ENCODE measurements around the gene GRM8. TPM values are rescaled to one million over a fixed set of nuclear protein-coding genes. Genes with fewer than 3 reads are reported as not detected.

The GRM8 gene
- total RNA-seq, 1 experiment from 2014 or later: not detected

DNA sequence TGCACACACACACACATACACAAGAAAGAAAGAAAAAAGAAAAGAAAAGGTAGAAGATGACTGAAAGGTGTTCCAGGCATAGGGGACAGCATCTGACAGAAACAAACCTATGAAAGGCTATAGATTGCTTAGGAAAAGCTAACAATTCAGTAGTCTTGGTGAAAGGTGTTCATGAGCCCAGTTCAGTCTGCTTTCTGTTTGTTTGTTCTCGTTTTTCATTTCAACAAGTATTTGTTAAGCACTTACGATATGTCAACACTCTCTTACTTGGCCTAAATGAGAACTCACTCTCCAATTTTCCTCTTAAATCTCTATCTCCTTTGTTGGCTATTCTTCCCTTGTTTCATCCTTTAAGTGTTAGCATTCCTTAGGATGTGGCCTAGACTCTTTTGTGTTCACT is 133.2 kb downstream of the GRM8 start:
- POLR2A ChIA-PET (ENCODE audit: unreplicated experiment): no interaction called here
- TF ChIP-seq, protein P1, sequence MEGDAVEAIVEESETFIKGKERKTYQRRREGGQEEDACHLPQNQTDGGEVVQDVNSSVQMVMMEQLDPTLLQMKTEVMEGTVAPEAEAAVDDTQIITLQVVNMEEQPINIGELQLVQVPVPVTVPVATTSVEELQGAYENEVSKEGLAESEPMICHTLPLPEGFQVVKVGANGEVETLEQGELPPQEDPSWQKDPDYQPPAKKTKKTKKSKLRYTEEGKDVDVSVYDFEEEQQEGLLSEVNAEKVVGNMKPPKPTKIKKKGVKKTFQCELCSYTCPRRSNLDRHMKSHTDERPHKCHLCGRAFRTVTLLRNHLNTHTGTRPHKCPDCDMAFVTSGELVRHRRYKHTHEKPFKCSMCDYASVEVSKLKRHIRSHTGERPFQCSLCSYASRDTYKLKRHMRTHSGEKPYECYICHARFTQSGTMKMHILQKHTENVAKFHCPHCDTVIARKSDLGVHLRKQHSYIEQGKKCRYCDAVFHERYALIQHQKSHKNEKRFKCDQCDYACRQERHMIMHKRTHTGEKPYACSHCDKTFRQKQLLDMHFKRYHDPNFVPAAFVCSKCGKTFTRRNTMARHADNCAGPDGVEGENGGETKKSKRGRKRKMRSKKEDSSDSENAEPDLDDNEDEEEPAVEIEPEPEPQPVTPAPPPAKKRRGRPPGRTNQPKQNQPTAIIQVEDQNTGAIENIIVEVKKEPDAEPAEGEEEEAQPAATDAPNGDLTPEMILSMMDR (conservative IDR thresholded peaks at IDR 0.05; ENCODE audit: low read depth, low read length): no peak
- TF ChIP-seq EZH2phosphoT487 (IDR thresholded peaks at IDR 0.05; ENCODE audit: borderline replicate concordance, low read length) (no peak), EZH2 (IDR thresholded peaks at IDR 0.05; ENCODE audit: low read length, unreplicated experiment) (no peak)
- Histone ChIP-seq H3K4me3 (ENCODE audit: low read length) (no peak overlapping the region), H4K20me1 (ENCODE audit: low read length) (no peaks in the 10 kb centered on the region), H2AFZ (ENCODE audit: low read length) (no peak overlapping the region), H3K9ac (ENCODE audit: low read length) (no peak overlapping the region), H3K27ac (ENCODE audit: low read length) (no peak overlapping the region), H3K4me1 (ENCODE audit: insufficient read depth, low read length) (no peaks in the 10 kb centered on the region), H3K36me3 (ENCODE audit: low read depth, low read length) (no peaks in the 10 kb centered on the region), H3K9me3 (ENCODE audit: low read length) (no peaks in the 10 kb centered on the region), H3K9me2 (replicated peaks; ENCODE audit: low read length) (no peaks in the 10 kb centered on the region), H3K79me2 (ENCODE audit: low read length) (no peaks in the 10 kb centered on the region), H3K4me2 (ENCODE audit: low read length) (no peak overlapping the region), H3F3A (ENCODE audit: low read length, unreplicated experiment) (no peaks in the 10 kb centered on the region), H3K27me3 (ENCODE audit: low read length) (no peaks in the 10 kb centered on the region)
- BruUV-seq (replicated peaks): no TSS peak
- no peak for ATAC-seq
- intact Hi-C loops (cut with micrococcal nuclease): no loop called here
- no peak for DNase-seq
- CTCF ChIA-PET: no interaction called here

DNA sequence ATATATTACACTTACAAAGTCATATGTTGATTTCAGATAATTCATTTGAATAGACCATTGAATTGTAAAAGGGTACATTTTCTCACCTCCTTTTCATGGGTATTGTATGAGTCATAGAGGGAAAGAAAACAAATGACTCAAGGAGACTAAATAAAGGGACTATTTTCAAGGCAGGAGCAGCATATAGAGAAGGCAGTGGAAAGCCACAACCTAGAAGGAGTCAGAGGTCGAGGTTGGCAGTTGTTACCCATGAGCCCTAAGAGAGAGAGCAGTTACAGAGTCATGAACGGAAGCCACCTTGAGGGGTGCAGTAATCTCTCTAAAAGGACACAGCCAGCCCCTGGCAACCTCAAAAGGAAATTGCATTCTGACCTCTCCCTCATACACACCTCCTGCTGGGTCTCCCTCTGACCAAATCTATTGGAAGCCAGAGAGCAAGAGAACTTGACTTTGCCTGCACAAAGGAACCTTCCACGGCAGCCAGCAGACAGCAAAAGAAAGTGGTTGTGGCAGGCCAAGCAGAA is 137.9 kb downstream of the GRM8 start:
- no peak for DNase-seq
- CTCF ChIA-PET: no interaction called here
- Histone ChIP-seq H3K27ac (ENCODE audit: low read length) (no peak overlapping the region), H3K4me2 (ENCODE audit: low read length) (no peak overlapping the region), H3K4me3 (ENCODE audit: low read length) (no peak overlapping the region), H3K36me3 (ENCODE audit: low read depth, low read length) (no peaks in the 10 kb centered on the region), H3F3A (ENCODE audit: low read length, unreplicated experiment) (no peaks in the 10 kb centered on the region), H3K9me3 (ENCODE audit: low read length) (no peaks in the 10 kb centered on the region), H3K9ac (ENCODE audit: low read length) (no peak overlapping the region), H2AFZ (ENCODE audit: low read length) (no peak overlapping the region), H3K79me2 (ENCODE audit: low read length) (no peaks in the 10 kb centered on the region), H3K4me1 (ENCODE audit: insufficient read depth, low read length) (no peaks in the 10 kb centered on the region), H4K20me1 (ENCODE audit: low read length) (no peaks in the 10 kb centered on the region), H3K9me2 (replicated peaks; ENCODE audit: low read length) (no peaks in the 10 kb centered on the region), H3K27me3 (ENCODE audit: low read length) (no peaks in the 10 kb centered on the region)
- POLR2A ChIA-PET (ENCODE audit: unreplicated experiment): no interaction called here
- no TSS peak for BruUV-seq (replicated peaks)
- ATAC-seq: no peak
- TF ChIP-seq, protein P1 (conservative IDR thresholded peaks at IDR 0.05; ENCODE audit: low read depth, low read length): no peak
- TF ChIP-seq EZH2phosphoT487 (IDR thresholded peaks at IDR 0.05; ENCODE audit: borderline replicate concordance, low read length) (no peak), EZH2 (IDR thresholded peaks at IDR 0.05; ENCODE audit: low read length, unreplicated experiment) (no peak)
- intact Hi-C loops (cut with micrococcal nuclease): no loop called here

DNA sequence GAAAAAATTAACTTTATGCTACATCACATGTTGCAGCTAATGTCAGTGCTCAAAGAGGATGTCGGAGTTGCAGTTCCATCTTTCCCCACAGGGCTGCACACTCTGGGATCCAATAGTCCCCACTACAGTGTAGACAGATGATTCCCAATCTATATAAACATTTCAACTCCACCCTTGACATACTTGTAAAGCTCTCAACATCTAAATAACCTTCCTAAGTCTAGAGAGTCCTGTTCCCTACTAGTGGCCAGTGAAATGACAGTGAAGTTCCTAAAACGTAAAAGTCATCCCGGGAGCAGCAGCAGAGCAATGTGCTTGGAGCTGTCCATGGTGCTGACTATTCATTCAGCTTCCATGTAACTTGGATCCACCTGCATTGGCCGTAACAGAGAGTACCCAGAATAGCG is 145.1 kb downstream of the GRM8 start:
- Histone ChIP-seq H4K20me1 (ENCODE audit: low read length) (no peaks in the 10 kb centered on the region), H3K9ac (ENCODE audit: low read length) (no peak overlapping the region), H3K79me2 (ENCODE audit: low read length) (no peaks in the 10 kb centered on the region), H3K4me2 (ENCODE audit: low read length) (no peak overlapping the region), H3K4me1 (ENCODE audit: insufficient read depth, low read length) (no peaks in the 10 kb centered on the region), H3K36me3 (ENCODE audit: low read depth, low read length) (no peaks in the 10 kb centered on the region), H3K9me2 (replicated peaks; ENCODE audit: low read length) (no peaks in the 10 kb centered on the region), H3K9me3 (ENCODE audit: low read length) (0 out of 2 replicates have a peak, but pooled peaks cover 4% of the 10 kb centered on the region), H3K27ac (ENCODE audit: low read length) (no peak overlapping the region), H3F3A (ENCODE audit: low read length, unreplicated experiment) (no peaks in the 10 kb centered on the region), H3K27me3 (ENCODE audit: low read length) (no peaks in the 10 kb centered on the region), H2AFZ (ENCODE audit: low read length) (no peak overlapping the region), H3K4me3 (ENCODE audit: low read length) (no peak overlapping the region)
- DNase-seq (peak; percentile 57), ATAC-seq (peak; percentile 50)
- CTCF ChIA-PET: interaction anchor here (1.3 kb wide), 1 partner anchor 407 kb away, joined by 6 read pairs; no protein-coding TSS in a partner anchor
- intact Hi-C loops (cut with micrococcal nuclease): no loop called here
- TF ChIP-seq EZH2 (IDR thresholded peaks at IDR 0.05; ENCODE audit: low read length, unreplicated experiment): no peak
- no peak for TF ChIP-seq EZH2phosphoT487 (IDR thresholded peaks at IDR 0.05; ENCODE audit: borderline replicate concordance, low read length)
- TF ChIP-seq, protein P1 (conservative IDR thresholded peaks at IDR 0.05; ENCODE audit: low read depth, low read length): peak; percentile 68
- no TSS peak for BruUV-seq (replicated peaks)
- POLR2A ChIA-PET (ENCODE audit: unreplicated experiment): no interaction called here

Data from PC-3 (cell line).